IPS-20b (cell line): Measurements from ENCODE around the gene ARGLU1.
A peak's percentile ranks its signal among the peaks of the same experiment; 100 is the strongest.

Source experiments
- H3K27ac ChIP-seq: one replicate; pipeline ENCODE4 v1.5.1; 2013; ENCODE audit warnings: low read length
- H3K27me3 ChIP-seq: 2 replicates; pipeline ENCODE4 v1.6.1; 2013; ENCODE audit warnings: mild to moderate bottlenecking, low read length, inconsistent platforms; ENCODE audit not compliant: insufficient read depth
- H3K36me3 ChIP-seq: 2 replicates; pipeline ENCODE4 v1.6.1; 2013; ENCODE audit warnings: low read depth, mild to moderate bottlenecking, inconsistent platforms, low read length, moderate library complexity; ENCODE audit not compliant: insufficient read depth
- H3K4me1 ChIP-seq: 2 replicates; pipeline ENCODE4 v1.6.1; 2013; ENCODE audit warnings: mild to moderate bottlenecking, control low read depth, inconsistent platforms, low read length, moderate library complexity; ENCODE audit not compliant: insufficient read depth
- H3K4me3 ChIP-seq: 2 replicates; pipeline ENCODE4 v1.5.1; 2013; ENCODE audit warnings: mild to moderate bottlenecking, low read length, inconsistent platforms
- H3K9ac ChIP-seq: 2 replicates; pipeline ENCODE4 v1.6.1; 2013; ENCODE audit warnings: low read depth, mild to moderate bottlenecking, inconsistent platforms, low read length, moderate library complexity
- H3K9me3 ChIP-seq: 2 replicates; pipeline ENCODE4 v1.6.1; 2013; ENCODE audit warnings: mild to moderate bottlenecking, low read depth, low read length, inconsistent platforms; ENCODE audit not compliant: insufficient read depth

The ARGLU1 gene

GRCh38 chr13:106529415-106530170, 38.3 kb downstream of the ARGLU1 start:
- Histone ChIP-seq H3K27me3 (peaks cover 57% of the 10 kb centered on the region), H3K4me1 (peaks cover 71% of the 10 kb centered on the region), H3K36me3 (no peaks in the 10 kb centered on the region), H3K9me3 (no peaks in the 10 kb centered on the region), H3K9ac (peak overlapping the region; percentile 1; the same call in 1 of the 2 replicates), H3K4me3 (peak overlapping the region; percentile 75), H3K27ac (no peak overlapping the region)

- H3K4me1 ChIP-seq = peaks cover 71% of the 10 kb centered on the region
- H3K9ac ChIP-seq = peak overlapping the region; percentile 1; the same call in 1 of the 2 replicates
- H3K4me3 ChIP-seq = peak overlapping the region; percentile 75
- H3K36me3 ChIP-seq = no peaks in the 10 kb centered on the region
- peaks cover 51% of the 10 kb centered on the region for H3K27me3 ChIP-seq
- H3K9me3 ChIP-seq = no peaks in the 10 kb centered on the region
- no peak overlapping the region for H3K27ac ChIP-seq
Measured at GRCh38 chr13:106528718-106529414, 39.1 kb downstream of the ARGLU1 start.

GRCh38 chr13:106527826-106528225, 40.1 kb downstream of the ARGLU1 start:
- Histone ChIP-seq H3K27me3 (peaks cover 41% of the 10 kb centered on the region; the same call in 1 of the 2 replicates), H3K9ac (no peak overlapping the region), H3K27ac (no peak overlapping the region), H3K9me3 (no peaks in the 10 kb centered on the region), H3K36me3 (no peaks in the 10 kb centered on the region), H3K4me3 (no peak overlapping the region), H3K4me1 (peaks cover 78% of the 10 kb centered on the region)

GRCh38 chr13:106527445-106527801, 40.5 kb downstream of the ARGLU1 start:
- no peak overlapping the region for H3K9ac ChIP-seq

GRCh38 chr13:106526738-106527444, 41.0 kb downstream of the ARGLU1 start:
- Histone ChIP-seq H3K4me3 (peak overlapping the region; percentile 15; the same call in 1 of the 2 replicates), H3K36me3 (no peaks in the 10 kb centered on the region), H3K27me3 (peaks cover 31% of the 10 kb centered on the region; the same call in 1 of the 2 replicates), H3K4me1 (peaks cover 83% of the 10 kb centered on the region), H3K27ac (no peak overlapping the region), H3K9me3 (no peaks in the 10 kb centered on the region), H3K9ac (no peak overlapping the region)

More at GRCh38 chr13:106527445-106527801, 40.5 kb downstream of the ARGLU1 start:
- H3K27me3 ChIP-seq = peaks cover 37% of the 10 kb centered on the region; the same call in 1 of the 2 replicates
- H3K27ac ChIP-seq = no peak overlapping the region
- no peaks in the 10 kb centered on the region for H3K36me3 ChIP-seq
- H3K4me3 ChIP-seq = no peak overlapping the region
- peaks cover 81% of the 10 kb centered on the region for H3K4me1 ChIP-seq
- no peaks in the 10 kb centered on the region for H3K9me3 ChIP-seq

- no peak overlapping the region for H3K27ac ChIP-seq
- H3K9me3 ChIP-seq = no peaks in the 10 kb centered on the region
- H3K4me1 ChIP-seq = peaks cover 83% of the 10 kb centered on the region
- H3K4me3 ChIP-seq = no peak overlapping the region
- H3K27me3 ChIP-seq = peaks cover 21% of the 10 kb centered on the region; the same call in 1 of the 2 replicates
- H3K36me3 ChIP-seq = no peaks in the 10 kb centered on the region
- no peak overlapping the region for H3K9ac ChIP-seq
Measured at GRCh38 chr13:106525865-106526264, 42.1 kb downstream of the ARGLU1 start.

GRCh38 chr13:106524108-106524507, 43.8 kb downstream of the ARGLU1 start:
- H3K36me3 ChIP-seq = no peaks in the 10 kb centered on the region
- H3K4me1 ChIP-seq = peaks cover 76% of the 10 kb centered on the region
- H3K27ac ChIP-seq = no peak overlapping the region
- H3K4me3 ChIP-seq = no peak overlapping the region
- no peak overlapping the region for H3K9ac ChIP-seq
- H3K27me3 ChIP-seq = peaks cover 7% of the 10 kb centered on the region; the same call in 1 of the 2 replicates
- H3K9me3 ChIP-seq = no peaks in the 10 kb centered on the region

- H3K36me3 ChIP-seq = no peaks in the 10 kb centered on the region; the same call in 1 of the 2 replicates
- no peak overlapping the region for H3K4me3 ChIP-seq
- H3K27ac ChIP-seq = no peak overlapping the region
- peaks cover 7% of the 10 kb centered on the region; the same call in 1 of the 2 replicates for H3K27me3 ChIP-seq
- H3K9ac ChIP-seq = no peak overlapping the region
- H3K4me1 ChIP-seq = peaks cover 71% of the 10 kb centered on the region
- H3K9me3 ChIP-seq = no peaks in the 10 kb centered on the region
Measured at GRCh38 chr13:106523576-106523975, 44.4 kb downstream of the ARGLU1 start.

GRCh38 chr13:106522898-106523525, 44.9 kb downstream of the ARGLU1 start:
- Histone ChIP-seq H3K4me1 (peaks cover 65% of the 10 kb centered on the region), H3K9ac (no peak overlapping the region), H3K27ac (no peak overlapping the region)

GRCh38 chr13:106522112-106522705, 45.7 kb downstream of the ARGLU1 start:
- H3K9ac ChIP-seq = no peak overlapping the region
- H3K4me1 ChIP-seq = peaks cover 57% of the 10 kb centered on the region
- H3K4me3 ChIP-seq = no peak overlapping the region
- H3K27me3 ChIP-seq = peaks cover 7% of the 10 kb centered on the region; the same call in 1 of the 2 replicates
- no peaks in the 10 kb centered on the region for H3K9me3 ChIP-seq
- no peak overlapping the region for H3K27ac ChIP-seq
- no peaks in the 10 kb centered on the region; the same call in 1 of the 2 replicates for H3K36me3 ChIP-seq

More at GRCh38 chr13:106522898-106523525, 44.9 kb downstream of the ARGLU1 start:
- H3K9me3 ChIP-seq = no peaks in the 10 kb centered on the region
- H3K36me3 ChIP-seq = no peaks in the 10 kb centered on the region; the same call in 1 of the 2 replicates
- no peak overlapping the region for H3K4me3 ChIP-seq
- peaks cover 7% of the 10 kb centered on the region; the same call in 1 of the 2 replicates for H3K27me3 ChIP-seq
